Lung (tissue), 12 donors: ENCODE measurements around the gene CSNK1A1. TPM values are rescaled to one million over a fixed set of nuclear protein-coding genes. Genes with fewer than 3 reads are reported as not detected.
A peak's percentile ranks its signal among the peaks of the same experiment; 100 is the strongest.

Source experiments
- ATAC-seq: fragments of 200-7000 bp; cut with Tn5 transposase; one replicate; pipeline ENCODE4 v1.9.1; 2020; ENCODE audit warnings: moderate number of reproducible peaks; ENCODE audit not compliant: insufficient read depth, low FRiP score
- DNase-seq, 3 donors: peaks; one replicate each; pipeline ENCODE4 v3.0.0-alpha.2; 2013 to 2017
- H3K27ac ChIP-seq, 2 donors: one replicate each; pipeline ENCODE4 v1.5.1; 2013; ENCODE audit warnings: mild to moderate bottlenecking in 2 of 2, moderate library complexity in 2 of 2, control low read depth in 1 of 2, inconsistent platforms in 1 of 2, low read depth in 1 of 2, low read length in 1 of 2
- H3K27me3 ChIP-seq, 3 donors: one replicate each; pipeline ENCODE4 v1.5.1; 2013; ENCODE audit warnings: low read length in 2 of 3; ENCODE audit not compliant: control insufficient read depth in 3 of 3, insufficient read depth in 3 of 3
- H3K36me3 ChIP-seq, 4 donors: one replicate each; pipeline ENCODE4 v1.5.1; 2013; ENCODE audit warnings: low read length in 4 of 4, mild to moderate bottlenecking in 1 of 4, moderate library complexity in 1 of 4; ENCODE audit not compliant: control insufficient read depth in 4 of 4, insufficient read depth in 4 of 4
- H3K4me1 ChIP-seq, 5 donors: one replicate each; pipeline ENCODE4 v1.5.1; 2013; ENCODE audit warnings: low read length in 5 of 5, mild to moderate bottlenecking in 2 of 5, moderate library complexity in 1 of 5; ENCODE audit not compliant: control insufficient read depth in 5 of 5, insufficient read depth in 5 of 5
- H3K4me3 ChIP-seq: one replicate; pipeline ENCODE4 v1.5.1; 2013; ENCODE audit warnings: mild to moderate bottlenecking, control low read depth, moderate library complexity
- H3K9ac ChIP-seq, 2 donors: one replicate each; pipeline ENCODE4 v1.5.1; 2013; ENCODE audit warnings: low read length in 2 of 2, control low read depth in 1 of 2; ENCODE audit not compliant: insufficient read depth in 1 of 2
- H3K9me3 ChIP-seq, 4 donors: one replicate each; pipeline ENCODE4 v1.5.1; 2013; ENCODE audit warnings: low read length in 3 of 4, mild to moderate bottlenecking in 1 of 4, moderate library complexity in 1 of 4; ENCODE audit not compliant: control insufficient read depth in 4 of 4, insufficient read depth in 3 of 4
- WGBS, 2 donors: extraction: QIAGEN DNeasy Blood & Tissue Kit; methylation state at CpG; one replicate each; pipeline ENCODE4 v1.1.7; 2013; 5-methylcytosine and 5-hydroxymethylcytosine counted together
- polyA plus RNA-seq, 2 donors: library from polyadenylated mRNA; stranded (reverse); fragments of 200-250 nt; gene quantifications; one replicate each; pipeline ENCODE4 v1.2.1, GENCODE V29; 2013
- total RNA-seq, 2 donors: library from RNA; depleted of rRNA in 1 of 2; stranded (reverse); fragments of >200 nt in 1 of 2; gene quantifications; one replicate each; pipeline ENCODE4 v1.2.1, GENCODE V29; 2014 to 2021
- TF ChIP-seq, protein P1 (sequence below): IDR thresholded peaks from 2 replicates; pipeline ENCODE4 v1.5.1; 2012; ENCODE audit warnings: mild to moderate bottlenecking; ENCODE audit errors: control extremely low read depth, extremely low read depth
- donor health status: control.
- donor health status: control.
- donor health status: Bipolar disorder and iron deficiency.
- donor health status: healthy.
- donor health status: DM: yes; HTN: yes; CAD: no.

The CSNK1A1 gene
- total and polyA plus RNA-seq, 4 donors = 48.6 to 299 (median 193) TPM

- no peaks in the 10 kb centered on the region for H3K9me3 ChIP-seq
- H3K4me3 ChIP-seq = no peak overlapping the region
- peaks cover 3 to 32% (median 15%) of the 10 kb centered on the region in 5 donors for H3K4me1 ChIP-seq
- H3K36me3 ChIP-seq = peaks cover 0 to 4% (median 3%) of the 10 kb centered on the region in 4 donors
- H3K27me3 ChIP-seq = no peaks in the 10 kb centered on the region
- TF ChIP-seq, protein P1, sequence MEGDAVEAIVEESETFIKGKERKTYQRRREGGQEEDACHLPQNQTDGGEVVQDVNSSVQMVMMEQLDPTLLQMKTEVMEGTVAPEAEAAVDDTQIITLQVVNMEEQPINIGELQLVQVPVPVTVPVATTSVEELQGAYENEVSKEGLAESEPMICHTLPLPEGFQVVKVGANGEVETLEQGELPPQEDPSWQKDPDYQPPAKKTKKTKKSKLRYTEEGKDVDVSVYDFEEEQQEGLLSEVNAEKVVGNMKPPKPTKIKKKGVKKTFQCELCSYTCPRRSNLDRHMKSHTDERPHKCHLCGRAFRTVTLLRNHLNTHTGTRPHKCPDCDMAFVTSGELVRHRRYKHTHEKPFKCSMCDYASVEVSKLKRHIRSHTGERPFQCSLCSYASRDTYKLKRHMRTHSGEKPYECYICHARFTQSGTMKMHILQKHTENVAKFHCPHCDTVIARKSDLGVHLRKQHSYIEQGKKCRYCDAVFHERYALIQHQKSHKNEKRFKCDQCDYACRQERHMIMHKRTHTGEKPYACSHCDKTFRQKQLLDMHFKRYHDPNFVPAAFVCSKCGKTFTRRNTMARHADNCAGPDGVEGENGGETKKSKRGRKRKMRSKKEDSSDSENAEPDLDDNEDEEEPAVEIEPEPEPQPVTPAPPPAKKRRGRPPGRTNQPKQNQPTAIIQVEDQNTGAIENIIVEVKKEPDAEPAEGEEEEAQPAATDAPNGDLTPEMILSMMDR = no peak
- WGBS, 2 donors = 71 to 83% methylated on average over 19 of the region's 19 CpGs
- peak overlapping the region in 1 of 2 donors; percentile 96 for H3K27ac ChIP-seq
- no peak overlapping the region for H3K9ac ChIP-seq
- no peak for DNase-seq
- ATAC-seq = no peak
Measured at GRCh38 chr5:149488645-149489306, 62.5 kb downstream of the CSNK1A1 start.

- Histone ChIP-seq H3K27ac (peak overlapping the region in 1 of 2 donors; percentile 96), H3K9ac (no peak overlapping the region), H3K9me3 (no peaks in the 10 kb centered on the region), H3K27me3 (no peaks in the 10 kb centered on the region), H3K4me3 (no peak overlapping the region), H3K36me3 (peaks cover 0 to 3% (median 1%) of the 10 kb centered on the region in 4 donors), H3K4me1 (peaks cover 3 to 30% (median 15%) of the 10 kb centered on the region in 5 donors)
- DNase-seq (no peak), ATAC-seq (no peak)
- WGBS, 2 donors = 85 to 92% methylated on average over 2 of the region's 2 CpGs
- TF ChIP-seq, protein P1 = no peak
Measured at GRCh38 chr5:149487672-149488071, 63.6 kb downstream of the CSNK1A1 start.

DNA sequence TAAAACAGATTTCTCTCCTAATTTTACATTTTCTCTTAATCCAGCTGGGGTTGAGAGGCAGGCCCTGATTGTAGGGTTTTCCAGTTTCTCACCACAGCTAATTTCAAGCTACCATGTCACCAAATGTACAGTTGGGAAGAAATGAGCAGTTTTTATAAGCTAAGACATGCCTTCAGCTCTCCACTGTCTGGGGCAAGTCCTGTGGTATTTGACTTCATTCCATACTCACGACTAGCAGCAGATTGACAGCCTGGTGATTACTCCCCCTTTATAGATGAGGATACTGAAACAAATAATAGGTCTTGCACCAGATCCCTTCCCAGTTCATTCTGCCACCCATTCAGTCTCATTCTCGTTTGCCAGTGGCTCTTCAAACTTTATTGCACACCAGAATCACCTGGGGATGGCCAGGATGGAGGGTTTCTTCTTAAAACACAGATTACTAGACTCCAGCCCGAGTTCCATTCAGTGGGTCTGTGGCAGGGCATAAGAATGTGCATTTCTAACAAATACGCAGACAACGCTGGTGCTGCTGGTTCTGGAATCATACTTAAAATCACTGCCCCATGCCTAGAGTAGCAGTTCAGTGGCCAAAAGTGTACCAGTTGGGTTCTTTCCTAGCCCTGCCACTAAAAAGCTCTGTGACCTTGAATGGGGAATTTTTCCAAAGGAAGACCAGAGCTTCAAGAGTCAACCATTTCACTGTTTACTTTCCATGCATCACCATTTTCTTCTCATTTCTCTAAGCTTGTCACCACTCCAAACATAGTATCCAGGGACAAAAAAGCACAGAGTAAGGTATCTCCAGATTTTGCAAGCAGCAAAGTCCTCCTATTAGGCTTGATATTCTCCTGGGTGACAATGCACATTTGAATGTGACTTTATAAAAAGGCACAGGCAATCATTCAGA is 64.3 kb downstream of the CSNK1A1 start:
- H3K27ac ChIP-seq = peak overlapping the region; percentile 81 to 96
- H3K36me3 ChIP-seq = no peaks in the 10 kb centered on the region
- TF ChIP-seq, protein P1 = no peak
- no peak overlapping the region for H3K4me3 ChIP-seq
- H3K4me1 ChIP-seq = peaks cover 3 to 30% (median 15%) of the 10 kb centered on the region in 5 donors
- WGBS, 2 donors = 72 to 77% methylated on average over 5 of the region's 5 CpGs
- H3K9ac ChIP-seq = no peak overlapping the region
- H3K9me3 ChIP-seq = no peaks in the 10 kb centered on the region
- no peaks in the 10 kb centered on the region for H3K27me3 ChIP-seq
- ATAC-seq (no peak), DNase-seq (no peak)
